Small intestine (tissue), 7 donors: ENCODE data around the gene HOXA10. TPM values are rescaled to one million over a fixed set of nuclear protein-coding genes. Genes with fewer than 3 reads are reported as not detected.

Experiments
- DNase-seq, 2 donors: peaks; one replicate each; pipeline versions ENCODE4 v3.0.0 to v3.0.0-alpha.2; 2013
- FAIRE-seq: peaks from 2 replicates; lab custom pipeline; 2012; peaks lifted over from hg19 to GRCh38; lab: Jason Lieb, UNC
- H3K27ac ChIP-seq, 3 donors: one replicate each; pipeline ENCODE4 v1.5.1; 2013; ENCODE audit warnings: low read length in 2 of 3, mild to moderate bottlenecking in 2 of 3, control low read depth in 1 of 3, inconsistent platforms in 1 of 3, low read depth in 1 of 3, moderate library complexity in 1 of 3
- H3K27me3 ChIP-seq, 3 donors: one replicate each; pipeline ENCODE4 v1.6.1; 2013; ENCODE audit warnings: low read length in 3 of 3, inconsistent platforms in 1 of 3; ENCODE audit not compliant: control insufficient read depth in 3 of 3, insufficient read depth in 3 of 3
- H3K36me3 ChIP-seq, 3 donors: one replicate each; pipeline ENCODE4 v1.6.1; 2013; ENCODE audit warnings: low read length in 3 of 3, inconsistent platforms in 1 of 3, low read depth in 1 of 3, mild to moderate bottlenecking in 1 of 3, moderate library complexity in 1 of 3; ENCODE audit not compliant: control insufficient read depth in 3 of 3, insufficient read depth in 2 of 3
- H3K4me1 ChIP-seq, 3 donors: one replicate each; pipeline ENCODE4 v1.6.1; 2013; ENCODE audit warnings: low read length in 2 of 3, inconsistent platforms in 1 of 3, low read depth in 1 of 3, mild to moderate bottlenecking in 1 of 3, moderate library complexity in 1 of 3; ENCODE audit not compliant: control insufficient read depth in 3 of 3, insufficient read depth in 2 of 3
- H3K4me3 ChIP-seq, 3 donors: one replicate each; pipeline ENCODE4 v1.5.1; 2013; ENCODE audit warnings: low read length in 3 of 3, control low read depth in 1 of 3, inconsistent platforms in 1 of 3, low read depth in 1 of 3, mild to moderate bottlenecking in 1 of 3, moderate library complexity in 1 of 3
- H3K9me3 ChIP-seq, 2 donors: one replicate each; pipeline ENCODE4 v1.6.1; 2013; ENCODE audit warnings: low read depth in 1 of 2, low read length in 1 of 2; ENCODE audit not compliant: control insufficient read depth in 2 of 2, insufficient read depth in 1 of 2
- WGBS, 3 donors: extraction: QIAGEN DNeasy Blood & Tissue Kit; methylation state at CpG; one replicate each; pipeline ENCODE4 v1.1.7; 2013; 5-methylcytosine and 5-hydroxymethylcytosine counted together
- polyA plus RNA-seq, 4 donors: library from polyadenylated mRNA; stranded (reverse) in 3 of 4; unstranded in 1 of 4; fragments of 200-250 nt in 3 of 4; fragments of 120-200 nt in 1 of 4; gene quantifications; one replicate each; pipeline versions ENCODE4 v1.2.1 to v1.2.3, GENCODE V29; 2013
- donor health status: healthy with polysubstance abuse.
- donor health status: control.
- donor health status: control.
- donor health status: Bipolar disorder and iron deficiency.
- donor health status: healthy.

Gene HOXA10
- polyA plus RNA-seq, 4 donors, result 0.06 to 19.8 TPM; not detected in 2

DNA sequence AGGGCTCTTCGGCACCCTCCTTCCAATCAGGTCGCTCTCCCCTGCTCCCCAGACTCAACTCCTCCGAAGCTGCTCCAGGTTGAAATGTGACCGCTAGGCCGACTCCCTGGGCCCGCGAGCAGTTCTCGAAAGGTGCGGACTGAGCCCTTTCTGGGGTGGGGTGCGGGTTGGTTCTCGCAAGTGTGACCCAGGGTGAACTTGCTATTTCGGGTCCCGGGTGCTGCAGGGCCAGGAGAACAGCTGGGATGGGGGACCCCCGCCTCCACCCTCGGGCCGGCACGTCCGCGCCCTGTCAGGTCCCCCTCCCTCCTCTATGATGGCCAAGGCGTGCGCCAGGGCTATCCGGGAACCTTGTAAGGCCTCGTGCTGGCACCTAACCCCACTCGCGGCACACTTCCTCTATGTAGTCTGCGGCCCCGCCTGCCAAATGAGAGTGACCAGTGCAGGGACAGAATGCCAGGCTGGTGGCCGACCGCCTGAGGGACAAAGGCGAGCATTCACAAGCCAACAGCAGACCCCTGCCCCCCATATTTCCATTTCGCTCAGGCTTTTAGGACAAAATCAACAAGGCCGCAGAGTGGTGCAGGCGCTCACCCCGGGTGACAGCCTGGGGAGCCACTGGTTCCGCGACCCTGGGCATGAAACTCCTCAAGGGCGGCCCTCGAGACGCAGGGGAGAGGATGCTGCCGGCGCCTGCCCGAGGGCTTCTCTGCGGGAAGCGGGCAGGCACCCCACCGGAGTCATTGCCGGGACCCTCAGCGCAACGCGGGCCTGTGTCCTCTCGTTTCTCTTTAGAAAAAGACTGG lies 39.5 kb upstream of the HOXA10 start:
- Histone ChIP-seq H3K36me3 (no peaks in the 10 kb centered on the region), H3K4me3 (no peak overlapping the region), H3K9me3 (no peaks in the 10 kb centered on the region), H3K4me1 (peaks cover 0 to 24% (median 3%) of the 10 kb centered on the region in 3 donors), H3K27ac (no peak overlapping the region), H3K27me3 (peaks cover 5 to 88% (median 51%) of the 10 kb centered on the region in 3 donors)
- no peak for FAIRE-seq
- 39 to 54% (median 44%) methylated on average over 48 to 50 of the region's 50 CpGs for WGBS, 3 donors
- peak in 1 of 2 donors; percentile 37 for DNase-seq

DNA sequence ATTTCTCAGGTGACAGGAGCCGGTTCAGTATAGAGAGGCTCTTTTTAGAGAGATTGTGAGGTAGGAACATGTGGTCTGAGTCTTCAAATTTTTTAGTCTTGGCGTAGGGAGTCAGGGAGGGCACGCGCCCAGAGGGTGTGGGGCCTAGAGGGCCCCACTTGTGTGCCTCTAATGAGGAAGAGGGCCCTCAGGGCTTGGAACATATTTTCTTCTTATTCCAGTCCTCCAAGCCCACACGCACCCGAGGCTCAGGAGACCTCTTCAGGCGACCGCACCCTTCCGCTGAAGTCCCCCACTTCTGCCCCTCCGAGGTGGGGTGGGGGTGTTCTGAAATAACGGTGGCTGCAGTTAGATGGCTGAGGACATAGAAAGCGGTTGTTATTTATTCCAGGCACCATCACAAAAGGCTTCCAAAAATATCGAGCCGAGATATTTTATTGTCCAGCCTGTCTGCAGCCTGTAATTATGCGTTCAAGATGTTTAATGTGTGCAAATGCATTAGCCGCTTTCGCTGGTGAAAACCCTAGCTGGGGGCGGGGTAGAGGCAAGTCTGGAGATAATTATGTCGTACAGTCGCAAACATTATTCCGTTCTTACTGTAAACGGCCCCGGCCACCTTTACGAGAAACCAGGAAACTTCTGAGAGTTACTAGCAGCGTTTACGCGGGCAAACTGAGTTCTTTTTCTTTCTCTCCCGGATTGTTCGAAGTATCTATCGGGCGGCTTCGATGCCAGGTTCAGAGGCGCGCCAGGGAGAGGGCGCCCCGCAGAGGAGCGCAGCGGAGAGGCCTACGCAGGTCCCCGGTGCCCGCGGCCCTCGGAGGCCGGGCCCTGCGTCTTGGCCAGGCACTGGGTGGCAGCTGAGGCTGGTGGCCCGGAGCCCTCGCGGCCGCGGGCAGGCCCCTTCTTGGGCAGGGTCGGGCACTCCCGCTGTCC lies 38.6 kb upstream of the HOXA10 start:
- WGBS, 3 donors, result 7 to 10% (median 9%) methylated on average over 47 to 52 of the region's 52 CpGs
- H3K4me1 ChIP-seq, result peaks cover 0 to 24% (median 3%) of the 10 kb centered on the region in 3 donors
- no peak overlapping the region for H3K27ac ChIP-seq
- DNase-seq (peak in 1 of 2 donors; percentile 44), FAIRE-seq (no peak)
- no peaks in the 10 kb centered on the region for H3K9me3 ChIP-seq
- H3K27me3 ChIP-seq, result peaks cover 5 to 96% (median 58%) of the 10 kb centered on the region in 3 donors
- no peaks in the 10 kb centered on the region for H3K36me3 ChIP-seq
- no peak overlapping the region for H3K4me3 ChIP-seq

DNA sequence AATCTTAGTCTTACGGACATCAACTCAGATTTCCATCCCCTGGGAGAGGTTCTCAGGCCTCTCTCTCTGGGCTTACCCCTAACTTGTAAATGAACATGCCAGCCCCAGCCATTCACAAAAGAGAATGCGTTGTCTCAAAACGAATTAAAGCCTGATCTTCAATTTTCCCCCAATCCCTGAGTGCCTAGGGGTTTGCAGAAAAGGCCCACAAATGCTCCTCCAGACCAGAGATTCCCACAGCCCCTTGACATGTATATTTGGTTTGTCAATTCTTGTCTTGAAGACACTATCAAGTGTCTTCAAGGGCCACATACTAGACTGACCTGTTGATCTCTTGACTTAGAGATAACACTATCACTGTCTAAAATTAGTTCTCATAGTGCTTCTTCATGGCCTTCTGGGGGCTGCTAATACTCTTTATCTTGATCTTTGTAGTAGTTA lies 37.7 kb upstream of the HOXA10 start:
- Histone ChIP-seq H3K27ac (no peak overlapping the region), H3K36me3 (no peaks in the 10 kb centered on the region), H3K9me3 (no peaks in the 10 kb centered on the region), H3K4me3 (no peak overlapping the region), H3K4me1 (peaks cover 0 to 24% (median 3%) of the 10 kb centered on the region in 3 donors), H3K27me3 (peaks cover 5 to 96% (median 59%) of the 10 kb centered on the region in 3 donors)
- 39 to 63% (median 47%) methylated on average over 3 of the region's 3 CpGs for WGBS, 3 donors
- FAIRE-seq (no peak), DNase-seq (peak in 1 of 2 donors; percentile 35)

DNA sequence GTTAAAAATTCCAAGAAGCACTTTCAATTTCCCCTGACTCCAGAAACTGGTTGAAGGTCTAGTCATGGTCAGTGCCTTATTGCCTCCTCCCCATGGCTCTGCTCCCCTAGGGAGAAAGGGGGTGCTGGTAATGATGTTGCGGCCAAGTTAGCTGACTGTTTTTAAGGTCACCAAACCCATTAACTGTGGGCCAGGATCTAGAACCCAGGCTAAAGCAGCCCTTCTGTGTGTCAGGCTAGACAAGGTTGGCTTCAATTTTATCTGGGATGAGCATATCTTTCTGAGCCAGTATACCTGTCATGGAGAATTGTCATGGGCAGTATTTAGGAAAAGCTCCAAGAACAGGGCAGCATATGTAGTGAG lies 36.9 kb upstream of the HOXA10 start:
- Histone ChIP-seq H3K4me3 (no peak overlapping the region), H3K4me1 (peaks cover 0 to 24% (median 3%) of the 10 kb centered on the region in 3 donors), H3K9me3 (no peaks in the 10 kb centered on the region), H3K36me3 (no peaks in the 10 kb centered on the region), H3K27me3 (peaks cover 5 to 96% (median 60%) of the 10 kb centered on the region in 3 donors), H3K27ac (no peak overlapping the region)
- DNase-seq, result no peak
- 59 to 86% (median 79%) methylated on average over 1 of the region's 1 CpG for WGBS, 3 donors
- FAIRE-seq, result no peak

DNA sequence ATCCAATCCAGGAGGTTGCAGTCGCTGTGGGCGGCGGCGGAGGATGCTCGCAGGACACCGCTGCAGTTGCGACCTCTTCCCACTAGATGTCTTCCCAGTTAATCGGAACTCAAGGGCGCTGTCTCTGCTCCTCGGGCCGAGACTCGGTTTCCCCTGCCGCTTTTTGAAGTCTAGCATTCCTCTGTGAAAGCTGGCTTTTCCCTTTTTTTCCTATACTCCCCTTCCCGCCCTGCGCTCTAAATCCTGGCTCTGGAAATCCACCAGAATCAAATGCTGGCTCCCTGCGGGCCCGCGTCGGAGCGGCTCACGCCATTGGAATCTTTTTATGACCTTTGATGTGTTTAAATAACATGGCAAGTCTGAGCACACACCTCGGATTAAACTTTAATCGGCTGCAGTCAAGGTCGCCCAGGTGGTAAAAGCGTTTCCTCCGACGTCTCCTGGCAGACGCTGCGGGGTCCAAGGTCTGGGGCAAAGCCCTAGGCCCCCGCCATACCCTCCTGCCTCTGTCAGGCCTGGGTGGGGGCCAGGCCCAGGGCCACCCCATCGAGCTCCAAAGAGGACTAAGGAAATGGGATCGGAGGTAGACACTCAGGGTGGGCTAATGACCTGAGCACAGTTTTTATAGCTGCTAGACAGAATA lies 36.4 kb upstream of the HOXA10 start:
- Histone ChIP-seq H3K27me3 (peaks cover 5 to 97% (median 65%) of the 10 kb centered on the region in 3 donors), H3K4me1 (peaks cover 0 to 24% (median 3%) of the 10 kb centered on the region in 3 donors), H3K4me3 (peak overlapping the region in 2 of 3 donors; percentile 1 to 33), H3K27ac (no peak overlapping the region), H3K36me3 (no peaks in the 10 kb centered on the region), H3K9me3 (peaks cover 0 to 3% of the 10 kb centered on the region in 2 donors)
- peak; percentile 91 to 92 for DNase-seq
- 2 to 7% (median 4%) methylated on average over 31 to 32 of the region's 32 CpGs for WGBS, 3 donors
- FAIRE-seq, result no peak

DNA sequence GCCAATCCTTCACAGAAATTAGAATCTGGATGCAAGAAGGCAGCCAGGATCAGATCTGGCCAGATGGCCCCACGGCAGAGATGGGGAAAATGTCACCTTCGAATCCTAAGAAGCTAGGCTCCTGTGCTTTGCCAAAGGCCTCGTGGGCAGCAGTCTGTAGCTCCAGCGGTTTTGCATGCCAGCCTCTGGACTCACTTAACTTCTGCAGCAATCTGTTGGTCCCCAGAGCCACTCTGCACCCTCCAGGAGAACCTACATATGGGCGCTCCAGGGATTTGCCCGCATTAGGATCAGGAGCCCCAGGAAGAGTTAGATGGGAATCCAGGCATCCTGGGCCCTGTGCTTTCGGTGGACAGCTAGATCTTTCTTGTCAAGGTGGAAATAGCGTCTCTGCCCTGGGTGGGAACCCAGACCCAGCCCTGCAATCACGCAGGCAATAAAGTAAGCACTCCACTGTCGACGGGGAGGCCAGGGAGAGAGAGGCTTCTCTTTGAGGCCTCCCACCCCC lies 35.9 kb upstream of the HOXA10 start:
- peaks cover 0 to 3% of the 10 kb centered on the region in 2 donors for H3K9me3 ChIP-seq
- no peaks in the 10 kb centered on the region for H3K36me3 ChIP-seq
- WGBS, 3 donors, result 31 to 39% (median 32%) methylated on average over 11 of the region's 11 CpGs
- H3K27ac ChIP-seq, result no peak overlapping the region
- DNase-seq (no peak), FAIRE-seq (no peak)
- peaks cover 6 to 97% (median 70%) of the 10 kb centered on the region in 3 donors for H3K27me3 ChIP-seq
- H3K4me3 ChIP-seq, result peak overlapping the region in 1 of 3 donors; percentile 1
- H3K4me1 ChIP-seq, result peaks cover 0 to 28% (median 4%) of the 10 kb centered on the region in 3 donors

DNA sequence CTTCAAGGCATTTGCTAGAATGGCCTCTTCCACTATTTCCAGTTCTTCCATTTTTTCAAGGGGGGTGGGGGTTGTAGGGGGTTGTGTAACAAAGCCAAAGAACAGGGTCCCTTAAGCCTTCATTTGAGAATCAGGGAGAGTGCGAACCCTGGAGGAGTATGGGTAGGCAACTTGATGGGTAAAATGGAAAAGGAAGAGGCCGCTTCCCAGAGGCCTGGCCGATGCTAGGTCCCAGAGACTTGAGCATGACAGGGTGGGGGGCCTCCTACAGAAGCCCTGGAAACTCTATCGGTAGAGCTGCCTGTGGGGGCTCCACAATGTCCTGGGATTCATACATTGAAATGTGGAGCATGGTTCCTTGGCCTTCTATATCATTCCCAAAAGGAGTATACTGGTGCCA lies 34.9 kb upstream of the HOXA10 start:
- Histone ChIP-seq H3K27me3 (peaks cover 8 to 97% (median 72%) of the 10 kb centered on the region in 3 donors), H3K4me1 (peaks cover 0 to 28% (median 5%) of the 10 kb centered on the region in 3 donors), H3K27ac (no peak overlapping the region), H3K4me3 (no peak overlapping the region), H3K36me3 (no peaks in the 10 kb centered on the region), H3K9me3 (peaks cover 0 to 3% of the 10 kb centered on the region in 2 donors)
- FAIRE-seq, result no peak
- DNase-seq, result no peak
- 78 to 84% (median 83%) methylated on average over 4 of the region's 4 CpGs for WGBS, 3 donors
